ENCODE measurements around the gene PAXX.

The PAXX gene

GRCh38 chr9:136957461-136957860 lies 34.8 kb upstream of the PAXX start:
- H3K36me3 ChIP-seq (ENCODE audit: control insufficient read depth in 1 of 2, insufficient read depth in 2 of 2, low read depth in 1 of 2, low read length in 2 of 2), result no peaks in the 10 kb centered on the region
- no peak overlapping the region for H3K27ac ChIP-seq (ENCODE audit: low read length, poor library complexity, severe bottlenecking)
- H3K27me3 ChIP-seq (ENCODE audit: control insufficient read depth in 1 of 2, insufficient read depth in 1 of 2, low read length in 2 of 2), result peaks cover 0 to 16% of the 10 kb centered on the region in 2 experiments
- no peak overlapping the region for H2BK120ac ChIP-seq (ENCODE audit: low read depth, low read length)
- H3K4me3 ChIP-seq (ENCODE audit: insufficient read depth in 1 of 2, low read depth in 1 of 2, low read length in 2 of 2), result no peak overlapping the region
- H3K4me2 ChIP-seq (ENCODE audit: low read length, poor library complexity, severe bottlenecking), result no peak overlapping the region
- no peak overlapping the region for H2BK15ac ChIP-seq (ENCODE audit: low read depth, poor library complexity, severe bottlenecking)
- peaks cover 3% of the 10 kb centered on the region for H3K9me3 ChIP-seq (ENCODE audit: control insufficient read depth, low read length)
- H3K18ac ChIP-seq (ENCODE audit: low read depth in 1 of 2, low read length in 2 of 2), result no peak overlapping the region
- no peak overlapping the region for H2BK12ac ChIP-seq (ENCODE audit: low read length in 2 of 2)
- no peak overlapping the region for H3K23ac ChIP-seq (ENCODE audit: low read length in 2 of 2)
- WGBS, result 96% methylated on average over 1 of the region's 1 CpG
- no peak overlapping the region for H3K14ac ChIP-seq (ENCODE audit: low read length in 2 of 2)
- H2BK5ac ChIP-seq (ENCODE audit: low read depth, low read length, poor library complexity, severe bottlenecking), result no peak overlapping the region
- H2AK5ac ChIP-seq (ENCODE audit: low read length, severe bottlenecking), result no peak overlapping the region
- H4K91ac ChIP-seq (ENCODE audit: low read length), result no peak overlapping the region
- no peak for DNase-seq
- H2AFZ ChIP-seq (ENCODE audit: low read depth, low read length), result no peak overlapping the region
- no peaks in the 10 kb centered on the region for H3K79me1 ChIP-seq (replicated peaks; ENCODE audit: low read length, poor library complexity, severe bottlenecking)
- H4K8ac ChIP-seq (ENCODE audit: low read length), result no peak overlapping the region
- H3K4me1 ChIP-seq (ENCODE audit: control insufficient read depth, insufficient read depth, low read depth, low read length), result peaks cover 20% of the 10 kb centered on the region
- H3K9ac ChIP-seq (ENCODE audit: low read length), result no peak overlapping the region
- no peak overlapping the region for H3K4ac ChIP-seq (ENCODE audit: low read depth in 1 of 2, low read length in 2 of 2)

GRCh38 chr9:136957901-136958300 lies 34.3 kb upstream of the PAXX start:
- no peak overlapping the region for H4K8ac ChIP-seq (ENCODE audit: low read length)
- H2BK15ac ChIP-seq (ENCODE audit: low read depth, poor library complexity, severe bottlenecking), result no peak overlapping the region
- H2BK120ac ChIP-seq (ENCODE audit: low read depth, low read length), result no peak overlapping the region
- no peak overlapping the region for H3K18ac ChIP-seq (ENCODE audit: low read depth in 1 of 2, low read length in 2 of 2)
- peaks cover 0 to 19% of the 10 kb centered on the region in 2 experiments for H3K27me3 ChIP-seq (ENCODE audit: control insufficient read depth in 1 of 2, insufficient read depth in 1 of 2, low read length in 2 of 2)
- peaks cover 3% of the 10 kb centered on the region for H3K9me3 ChIP-seq (ENCODE audit: control insufficient read depth, low read length)
- H2BK12ac ChIP-seq (ENCODE audit: low read length in 2 of 2), result no peak overlapping the region
- no peak overlapping the region for H3K4me2 ChIP-seq (ENCODE audit: low read length, poor library complexity, severe bottlenecking)
- no peak overlapping the region for H2AFZ ChIP-seq (ENCODE audit: low read depth, low read length)
- H3K79me1 ChIP-seq (replicated peaks; ENCODE audit: low read length, poor library complexity, severe bottlenecking), result no peaks in the 10 kb centered on the region
- H2BK5ac ChIP-seq (ENCODE audit: low read depth, low read length, poor library complexity, severe bottlenecking), result no peak overlapping the region
- no peak overlapping the region for H3K14ac ChIP-seq (ENCODE audit: low read length in 2 of 2)
- no peak overlapping the region for H3K23ac ChIP-seq (ENCODE audit: low read length in 2 of 2)
- 76% methylated on average over 4 of the region's 6 CpGs for WGBS
- peaks cover 22% of the 10 kb centered on the region for H3K4me1 ChIP-seq (ENCODE audit: control insufficient read depth, insufficient read depth, low read depth, low read length)
- H3K27ac ChIP-seq (ENCODE audit: low read length, poor library complexity, severe bottlenecking), result no peak overlapping the region
- H3K4me3 ChIP-seq (ENCODE audit: insufficient read depth in 1 of 2, low read depth in 1 of 2, low read length in 2 of 2), result no peak overlapping the region
- no peak overlapping the region for H3K4ac ChIP-seq (ENCODE audit: low read depth in 1 of 2, low read length in 2 of 2)
- H4K91ac ChIP-seq (ENCODE audit: low read length), result no peak overlapping the region
- no peaks in the 10 kb centered on the region for H3K36me3 ChIP-seq (ENCODE audit: control insufficient read depth in 1 of 2, insufficient read depth in 2 of 2, low read depth in 1 of 2, low read length in 2 of 2)
- H3K9ac ChIP-seq (ENCODE audit: low read length), result no peak overlapping the region
- H2AK5ac ChIP-seq (ENCODE audit: low read length, severe bottlenecking), result no peak overlapping the region
- DNase-seq, result no peak

GRCh38 chr9:136958473-136958872 lies 33.7 kb upstream of the PAXX start:
- no peak for DNase-seq
- H2BK120ac ChIP-seq (ENCODE audit: low read depth, low read length), result no peak overlapping the region
- peaks cover 0 to 23% of the 10 kb centered on the region in 2 experiments for H3K27me3 ChIP-seq (ENCODE audit: control insufficient read depth in 1 of 2, insufficient read depth in 1 of 2, low read length in 2 of 2)
- H3K27ac ChIP-seq (ENCODE audit: low read length, poor library complexity, severe bottlenecking), result no peak overlapping the region
- no peak overlapping the region for H3K14ac ChIP-seq (ENCODE audit: low read length in 2 of 2)
- H3K9me3 ChIP-seq (ENCODE audit: control insufficient read depth, low read length), result peaks cover 3% of the 10 kb centered on the region
- H3K4me2 ChIP-seq (ENCODE audit: low read length, poor library complexity, severe bottlenecking), result no peak overlapping the region
- no peak overlapping the region for H3K4me3 ChIP-seq (ENCODE audit: insufficient read depth in 1 of 2, low read depth in 1 of 2, low read length in 2 of 2)
- peak overlapping the region; percentile 12 for H4K91ac ChIP-seq (ENCODE audit: low read length)
- H2AFZ ChIP-seq (ENCODE audit: low read depth, low read length), result no peak overlapping the region
- no peaks in the 10 kb centered on the region for H3K36me3 ChIP-seq (ENCODE audit: control insufficient read depth in 1 of 2, insufficient read depth in 2 of 2, low read depth in 1 of 2, low read length in 2 of 2)
- H3K18ac ChIP-seq (ENCODE audit: low read depth in 1 of 2, low read length in 2 of 2), result no peak overlapping the region
- H2BK15ac ChIP-seq (ENCODE audit: low read depth, poor library complexity, severe bottlenecking), result no peak overlapping the region
- no peak overlapping the region for H2BK5ac ChIP-seq (ENCODE audit: low read depth, low read length, poor library complexity, severe bottlenecking)
- no peak overlapping the region for H2AK5ac ChIP-seq (ENCODE audit: low read length, severe bottlenecking)
- H2BK12ac ChIP-seq (ENCODE audit: low read length in 2 of 2), result no peak overlapping the region
- WGBS, result 92% methylated on average over 7 of the region's 7 CpGs
- H3K9ac ChIP-seq (ENCODE audit: low read length), result no peak overlapping the region
- H4K8ac ChIP-seq (ENCODE audit: low read length), result no peak overlapping the region
- no peak overlapping the region for H3K4ac ChIP-seq (ENCODE audit: low read depth in 1 of 2, low read length in 2 of 2)
- H3K4me1 ChIP-seq (ENCODE audit: control insufficient read depth, insufficient read depth, low read depth, low read length), result peaks cover 22% of the 10 kb centered on the region
- H3K79me1 ChIP-seq (replicated peaks; ENCODE audit: low read length, poor library complexity, severe bottlenecking), result no peaks in the 10 kb centered on the region
- H3K23ac ChIP-seq (ENCODE audit: low read length in 2 of 2), result no peak overlapping the region

GRCh38 chr9:136958898-136959850 lies 33.0 kb upstream of the PAXX start:
- no peak overlapping the region for H3K18ac ChIP-seq (ENCODE audit: low read depth in 1 of 2, low read length in 2 of 2)
- peaks cover 0 to 17% of the 10 kb centered on the region in 2 experiments for H3K27me3 ChIP-seq (ENCODE audit: control insufficient read depth in 1 of 2, insufficient read depth in 1 of 2, low read length in 2 of 2)
- H2AK5ac ChIP-seq (ENCODE audit: low read length, severe bottlenecking), result no peak overlapping the region
- no peak overlapping the region for H2BK120ac ChIP-seq (ENCODE audit: low read depth, low read length)
- no peak overlapping the region for H3K9ac ChIP-seq (ENCODE audit: low read length)
- no peak overlapping the region for H3K14ac ChIP-seq (ENCODE audit: low read length in 2 of 2)
- H4K8ac ChIP-seq (ENCODE audit: low read length), result no peak overlapping the region
- H2AFZ ChIP-seq (ENCODE audit: low read depth, low read length), result no peak overlapping the region
- no peaks in the 10 kb centered on the region for H3K79me1 ChIP-seq (replicated peaks; ENCODE audit: low read length, poor library complexity, severe bottlenecking)
- H3K27ac ChIP-seq (ENCODE audit: low read length, poor library complexity, severe bottlenecking), result no peak overlapping the region
- H3K4me1 ChIP-seq (ENCODE audit: control insufficient read depth, insufficient read depth, low read depth, low read length), result peaks cover 20% of the 10 kb centered on the region
- H3K23ac ChIP-seq (ENCODE audit: low read length in 2 of 2), result no peak overlapping the region
- no peak overlapping the region for H3K4ac ChIP-seq (ENCODE audit: low read depth in 1 of 2, low read length in 2 of 2)
- DNase-seq, result no peak
- peak overlapping the region; percentile 21 for H4K91ac ChIP-seq (ENCODE audit: low read length)
- WGBS, result 87% methylated on average over 28 of the region's 28 CpGs
- no peak overlapping the region for H2BK15ac ChIP-seq (ENCODE audit: low read depth, poor library complexity, severe bottlenecking)
- H2BK12ac ChIP-seq (ENCODE audit: low read length in 2 of 2), result no peak overlapping the region
- peaks cover 3% of the 10 kb centered on the region for H3K9me3 ChIP-seq (ENCODE audit: control insufficient read depth, low read length)
- H3K4me3 ChIP-seq (ENCODE audit: insufficient read depth in 1 of 2, low read depth in 1 of 2, low read length in 2 of 2), result no peak overlapping the region
- no peaks in the 10 kb centered on the region for H3K36me3 ChIP-seq (ENCODE audit: control insufficient read depth in 1 of 2, insufficient read depth in 2 of 2, low read depth in 1 of 2, low read length in 2 of 2)
- H2BK5ac ChIP-seq (ENCODE audit: low read depth, low read length, poor library complexity, severe bottlenecking), result no peak overlapping the region
- H3K4me2 ChIP-seq (ENCODE audit: low read length, poor library complexity, severe bottlenecking), result no peak overlapping the region

Data from mesenchymal stem cell (in vitro differentiated cells and primary cell).